GM13977 (cell line): ENCODE results near the gene DLL4.

Experiments
- DNase-seq: peaks from one replicate; pipeline ENCODE4 v3.0.0; 2012; ENCODE audit warnings: low spot score
- CTCF ChIP-seq: IDR thresholded peaks from 2 replicates; pipeline ENCODE4 v1.5.1; 2012; ENCODE audit warnings: mild to moderate bottlenecking, control low read depth; ENCODE audit not compliant: insufficient read depth; ENCODE audit errors: extremely low read depth, missing control alignments
- in situ Hi-C: fragments of 300-500 bp; cut with MboI; formaldehyde crosslinking; loops from one replicate; pipeline ENCODE4 v1.12.0; 2022; ENCODE audit warnings: low sequenced_read_pairs, low pct_unique_long_range_greater_than_20kb, mixed read lengths, inconsistent platforms; ENCODE audit not compliant: unreplicated experiment

Gene DLL4

GRCh38 chr15:40988156-40988555 lies 59.0 kb downstream of the DLL4 start:
- in situ Hi-C loops = no loop called here
- no peak for TF ChIP-seq CTCF
- no peak for DNase-seq
